ENCODE measurements around the gene CHST11.

CHST11 gene

DNA sequence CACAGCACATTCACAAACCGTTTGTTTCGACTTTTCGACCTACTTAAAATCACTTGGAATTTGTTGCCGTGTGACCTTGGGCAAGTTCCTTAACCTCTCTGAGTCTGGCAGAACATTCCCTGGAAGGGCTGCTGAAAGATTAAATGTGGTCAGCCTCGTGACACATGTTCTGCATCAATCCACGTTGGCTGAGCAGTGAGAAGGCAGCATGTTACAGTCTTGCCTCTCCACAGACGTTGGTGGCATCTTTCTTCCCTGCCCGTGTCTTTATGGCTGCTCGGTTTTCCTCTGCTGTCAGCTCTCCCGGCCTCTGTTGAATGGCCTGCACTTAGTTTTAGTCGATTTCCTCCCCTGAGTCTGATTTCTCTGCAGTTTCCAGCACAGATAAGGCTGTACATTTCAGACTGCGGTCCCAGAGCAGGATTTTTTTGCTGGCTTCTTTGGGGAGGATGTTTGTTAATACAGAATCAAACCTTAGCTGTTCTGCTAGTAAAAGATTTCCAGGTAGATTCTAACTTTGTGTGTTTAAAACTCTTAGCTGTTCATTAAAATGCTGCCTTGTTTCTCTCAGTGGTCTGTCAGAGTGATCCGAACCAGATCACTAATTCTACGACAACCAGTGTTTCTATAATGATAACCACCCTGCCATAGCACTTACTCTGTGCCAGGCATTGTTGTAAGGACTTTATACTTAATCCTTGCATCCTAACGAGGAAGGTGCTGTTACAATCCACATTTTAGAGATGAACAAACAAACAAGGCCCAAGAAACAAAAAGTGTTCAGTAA, 217.1 kb downstream of the CHST11 start:
- DNase-seq (ENCODE audit: low read depth), result no peak

GRCh38 chr12:104676636-104677035, 219.9 kb downstream of the CHST11 start:
- DNase-seq (ENCODE audit: low read depth), result no peak

DNA sequence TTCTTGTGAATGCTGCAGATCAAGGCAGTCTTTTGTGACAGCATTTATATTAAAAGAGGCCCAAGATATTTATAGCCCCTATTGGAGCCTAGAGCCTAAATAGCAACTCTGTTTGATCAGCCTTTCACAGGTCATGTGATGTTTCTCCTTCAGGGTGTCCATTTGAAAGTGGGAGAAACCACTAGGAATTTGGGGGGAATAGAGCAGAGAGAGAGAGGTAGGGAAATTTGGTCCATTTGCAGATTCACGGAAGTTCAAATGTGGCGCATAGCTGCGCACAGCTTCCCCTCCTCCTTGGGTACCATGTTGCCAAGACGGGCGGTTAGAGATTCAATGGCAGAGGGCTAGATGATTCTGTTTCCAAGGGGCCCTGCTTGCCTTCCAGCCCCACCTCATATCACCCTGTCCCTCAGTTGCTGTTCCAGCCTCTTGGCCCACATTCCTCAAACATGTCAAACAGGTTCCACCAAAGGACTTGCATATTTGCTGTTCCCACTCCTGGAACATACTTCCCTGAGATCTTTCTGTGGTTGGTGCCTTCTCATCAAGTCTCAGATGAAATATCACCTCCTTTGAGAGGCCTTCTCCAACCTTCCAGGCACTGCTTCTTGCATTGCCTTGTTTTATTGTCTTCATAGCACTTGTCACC, 220.8 kb downstream of the CHST11 start:
- DNase-seq (ENCODE audit: low read depth), result no peak

GRCh38 chr12:104680070-104680469, 223.3 kb downstream of the CHST11 start:
- no peak for DNase-seq (ENCODE audit: low read depth)

GRCh38 chr12:104680491-104680890, 223.7 kb downstream of the CHST11 start:
- no peak for DNase-seq (ENCODE audit: low read depth)

GRCh38 chr12:104681012-104681690, 224.4 kb downstream of the CHST11 start:
- DNase-seq (ENCODE audit: low read depth), result no peak

GRCh38 chr12:104682790-104683279, 226.1 kb downstream of the CHST11 start:
- no peak for DNase-seq (ENCODE audit: low read depth)

GRCh38 chr12:104683831-104684503, 227.2 kb downstream of the CHST11 start:
- no peak for DNase-seq (ENCODE audit: low read depth)

- no peak for DNase-seq (ENCODE audit: low read depth)
These were observed 228.1 kb downstream of the CHST11 start for GRCh38 chr12:104684884-104685283.

DNA sequence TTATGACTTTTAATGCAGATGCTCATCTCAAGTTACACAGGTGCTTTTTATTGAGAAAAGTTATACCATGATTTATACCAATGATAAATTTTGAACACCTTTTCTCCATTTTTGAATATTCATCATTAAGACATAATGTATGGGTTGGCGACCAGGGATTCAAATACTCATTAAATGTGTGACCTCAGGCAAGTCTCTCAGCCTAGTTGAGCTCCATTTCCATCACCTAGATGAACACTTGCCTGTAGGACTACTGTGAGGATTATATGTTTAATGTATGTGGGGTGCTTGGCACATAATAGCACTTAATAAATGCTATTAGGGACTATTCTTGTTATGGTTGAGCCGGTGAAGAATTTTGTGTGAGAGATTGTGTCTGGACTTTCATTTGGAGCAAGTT, 228.6 kb downstream of the CHST11 start:
- no peak for DNase-seq (ENCODE audit: low read depth)

DNA sequence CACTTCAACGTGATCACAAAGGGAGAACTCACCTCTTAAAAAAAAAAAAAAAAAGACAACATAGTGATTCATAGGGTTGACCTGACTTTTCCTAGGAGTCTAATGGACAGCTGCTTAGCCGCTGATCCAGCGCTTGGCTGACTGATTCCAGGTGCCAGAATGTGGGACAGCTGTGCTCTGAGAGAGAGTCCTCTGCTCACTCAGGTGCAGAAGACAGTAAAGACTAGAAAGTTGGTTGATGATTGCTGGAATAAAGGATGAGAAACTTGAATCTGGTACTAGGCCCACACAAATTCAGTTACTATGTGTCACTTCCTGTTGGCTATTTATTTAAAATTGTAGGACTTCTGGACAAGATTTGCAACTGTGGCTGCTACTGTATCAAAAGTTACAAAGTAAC, 229.4 kb downstream of the CHST11 start:
- DNase-seq (ENCODE audit: low read depth), result no peak

DNA sequence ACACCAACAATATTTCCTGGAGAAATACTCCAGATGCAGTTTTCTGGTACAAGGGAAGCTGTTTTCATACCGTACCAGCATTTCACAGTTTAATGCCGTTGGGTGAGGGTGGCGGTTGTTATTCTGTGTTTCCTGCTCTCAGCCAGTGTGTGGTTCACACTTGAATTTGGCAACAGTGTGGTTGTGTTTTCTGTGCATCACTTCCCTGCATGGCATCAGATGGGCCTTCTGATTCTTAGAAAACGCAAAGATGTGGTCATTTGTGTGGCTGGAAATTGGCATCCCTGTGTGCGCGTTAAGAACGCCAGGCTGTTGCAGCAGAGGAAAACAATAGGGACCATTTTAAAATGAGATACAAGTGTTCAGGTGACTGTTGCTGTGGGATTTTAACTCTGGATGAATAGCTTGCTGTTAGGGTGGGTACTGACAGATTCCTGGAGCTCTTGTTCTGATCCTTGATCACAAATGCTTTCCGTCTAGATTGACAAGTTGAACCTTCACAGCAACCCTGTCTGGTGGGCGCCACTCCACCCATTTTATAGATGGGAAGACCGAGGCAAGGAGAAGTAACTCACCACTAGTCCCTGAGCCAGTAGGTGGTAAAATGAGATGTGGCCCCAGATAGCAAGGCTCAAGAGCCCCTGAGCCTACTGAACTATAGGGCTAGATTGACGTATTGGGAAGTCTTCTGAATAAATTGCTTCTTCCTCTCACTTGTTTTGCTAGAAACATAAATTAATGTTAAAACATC, 231.2 kb downstream of the CHST11 start:
- no peak for DNase-seq (ENCODE audit: low read depth)

- no peak for DNase-seq (ENCODE audit: low read depth)
These were observed 232.9 kb downstream of the CHST11 start for GRCh38 chr12:104689635-104690034.

- DNase-seq (ENCODE audit: low read depth), result no peak
These were observed 235.2 kb downstream of the CHST11 start for GRCh38 chr12:104691721-104692556.

GRCh38 chr12:104692557-104693218, 235.9 kb downstream of the CHST11 start:
- DNase-seq (ENCODE audit: low read depth), result no peak

GRCh38 chr12:104693493-104693892, 236.7 kb downstream of the CHST11 start:
- DNase-seq (ENCODE audit: low read depth), result no peak

- no peak for DNase-seq (ENCODE audit: low read depth)
These were observed 237.4 kb downstream of the CHST11 start for GRCh38 chr12:104694161-104694560.

GRCh38 chr12:104694711-104695110, 238.0 kb downstream of the CHST11 start:
- DNase-seq (ENCODE audit: low read depth), result no peak

DNA sequence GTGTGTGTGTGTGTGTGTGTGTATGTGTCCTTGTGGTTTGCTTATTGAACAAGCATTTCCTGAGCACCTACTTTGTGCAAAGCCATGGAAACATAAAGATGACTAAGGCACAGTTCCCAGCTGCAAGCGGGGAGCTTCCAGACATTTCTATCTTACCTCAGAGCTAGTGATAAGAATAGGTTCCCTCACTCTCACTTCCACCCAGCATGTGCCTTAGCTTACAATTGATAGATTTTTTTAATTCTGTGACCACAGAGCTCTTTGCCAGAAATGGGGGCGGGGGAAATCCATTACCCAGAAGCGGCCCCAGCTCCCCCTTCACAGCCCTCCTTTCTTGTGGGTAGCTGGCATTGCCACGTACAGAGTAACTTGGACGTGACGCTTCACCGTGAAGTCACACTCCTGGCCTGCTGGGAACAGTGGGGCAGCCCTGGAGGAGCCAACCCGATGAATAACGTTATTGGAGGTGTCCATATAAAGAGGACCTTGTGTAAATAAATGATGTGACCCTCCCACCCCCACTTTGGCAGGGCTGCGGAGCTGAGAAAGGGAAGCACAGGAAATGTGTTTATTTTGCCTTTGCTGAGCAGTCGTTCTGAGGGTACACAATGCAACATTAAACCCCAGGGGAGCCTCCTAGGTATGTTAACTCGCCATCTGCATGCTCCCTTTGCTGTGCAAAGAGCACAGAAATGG, 238.9 kb downstream of the CHST11 start:
- DNase-seq (ENCODE audit: low read depth), result no peak

DNA sequence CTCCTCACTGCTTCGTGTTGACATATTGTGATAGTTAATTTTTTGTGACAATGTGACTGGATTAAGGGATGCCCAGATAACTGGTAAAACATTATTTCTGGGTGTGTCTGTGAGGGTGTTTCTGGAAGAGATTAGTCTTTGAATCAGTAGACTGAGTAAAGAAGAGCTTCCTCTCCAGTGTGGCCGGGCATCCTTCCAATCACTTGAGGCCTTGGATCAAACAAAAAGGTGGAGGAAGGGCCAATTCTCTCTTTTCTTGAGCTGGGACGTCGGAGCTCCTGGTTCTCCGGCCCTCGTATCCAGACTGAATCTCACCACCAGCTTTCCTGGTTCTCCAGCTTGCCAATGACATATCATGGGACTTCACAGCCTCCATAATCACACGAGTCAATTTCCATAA, 240.4 kb downstream of the CHST11 start:
- no peak for DNase-seq (ENCODE audit: low read depth)

All from fibroblast of the conjunctiva (primary cell).